Osteocyte (in vitro differentiated cells): ENCODE data around the gene BRWD1. TPM values are rescaled to one million over a fixed set of nuclear protein-coding genes. Genes with fewer than 3 reads are reported as not detected.

Experiments
- DNase-seq: peaks from one replicate; pipeline ENCODE4 v3.0.0; 2021; ENCODE audit warnings: mixed read lengths; ENCODE audit not compliant: unreplicated experiment; ENCODE audit errors: extremely low spot score
- H3K27ac Mint-ChIP-seq: one replicate; pipeline ENCODE4 v1.8.0; 2021; ENCODE audit warnings: mild to moderate bottlenecking, mixed read lengths; ENCODE audit not compliant: unreplicated experiment
- H3K27me3 Mint-ChIP-seq: one replicate; pipeline ENCODE4 v1.8.0; 2021; ENCODE audit warnings: mixed read lengths; ENCODE audit not compliant: unreplicated experiment
- H3K36me3 Mint-ChIP-seq: one replicate; pipeline ENCODE4 v1.8.0; 2021; ENCODE audit warnings: mixed read lengths; ENCODE audit not compliant: unreplicated experiment
- H3K4me1 Mint-ChIP-seq: one replicate; pipeline ENCODE4 v1.8.0; 2021; ENCODE audit warnings: mixed read lengths; ENCODE audit not compliant: unreplicated experiment
- H3K4me3 Mint-ChIP-seq: one replicate; pipeline ENCODE4 v1.8.0; 2021; ENCODE audit warnings: mild to moderate bottlenecking, moderate library complexity, mixed read lengths; ENCODE audit not compliant: unreplicated experiment
- H3K9me3 Mint-ChIP-seq: one replicate; pipeline ENCODE4 v1.8.0; 2021; ENCODE audit warnings: mixed read lengths; ENCODE audit not compliant: unreplicated experiment
- total RNA-seq: library from RNA; stranded (reverse); gene quantifications from 2 replicates; pipeline ENCODE4 v1.2.1, GENCODE V29; 2021
- TF ChIP-seq, protein P1 (sequence below): fragments of 200-600 bp; sonication (generic); IDR thresholded peaks from 2 replicates; pipeline ENCODE4 v1.5.0; 2021; ENCODE audit warnings: antibody characterized with exemption, mild to moderate bottlenecking, moderate library complexity

The BRWD1 gene
- total RNA-seq, 1 donor from 2014 or later, result 40.8 TPM

DNA sequence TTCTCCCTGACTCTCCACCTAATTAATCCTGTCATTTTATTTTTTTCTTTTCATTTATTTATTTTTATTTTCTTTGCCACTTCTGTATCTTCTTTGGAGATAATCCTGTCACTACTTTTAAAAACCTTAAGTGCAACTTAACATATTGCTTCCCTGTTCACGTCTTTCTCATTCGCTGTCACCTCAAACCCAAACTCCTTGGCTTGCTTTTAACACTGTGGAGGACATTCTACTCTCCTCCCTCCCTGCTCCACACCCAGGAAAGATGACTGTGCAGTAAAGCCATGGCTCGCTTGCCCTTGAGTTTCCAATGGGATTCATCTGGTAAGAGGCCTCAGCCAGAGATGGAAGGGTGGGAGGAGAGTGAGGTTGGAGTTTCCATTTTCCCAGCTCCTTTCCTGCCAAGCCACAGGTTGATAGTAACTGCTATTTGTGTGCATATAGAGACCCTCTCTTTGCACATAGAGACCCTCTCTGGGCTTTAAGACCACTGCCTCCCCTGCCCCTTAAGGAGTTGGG, 6.4 kb upstream of the BRWD1 start:
- no peaks in the 10 kb centered on the region for H3K27me3 Mint-ChIP-seq
- DNase-seq, result no peak
- H3K9me3 Mint-ChIP-seq, result no peaks in the 10 kb centered on the region
- no peaks in the 10 kb centered on the region for H3K36me3 Mint-ChIP-seq
- H3K27ac Mint-ChIP-seq, result no peak overlapping the region
- peaks cover 16% of the 10 kb centered on the region for H3K4me1 Mint-ChIP-seq
- TF ChIP-seq, protein P1, sequence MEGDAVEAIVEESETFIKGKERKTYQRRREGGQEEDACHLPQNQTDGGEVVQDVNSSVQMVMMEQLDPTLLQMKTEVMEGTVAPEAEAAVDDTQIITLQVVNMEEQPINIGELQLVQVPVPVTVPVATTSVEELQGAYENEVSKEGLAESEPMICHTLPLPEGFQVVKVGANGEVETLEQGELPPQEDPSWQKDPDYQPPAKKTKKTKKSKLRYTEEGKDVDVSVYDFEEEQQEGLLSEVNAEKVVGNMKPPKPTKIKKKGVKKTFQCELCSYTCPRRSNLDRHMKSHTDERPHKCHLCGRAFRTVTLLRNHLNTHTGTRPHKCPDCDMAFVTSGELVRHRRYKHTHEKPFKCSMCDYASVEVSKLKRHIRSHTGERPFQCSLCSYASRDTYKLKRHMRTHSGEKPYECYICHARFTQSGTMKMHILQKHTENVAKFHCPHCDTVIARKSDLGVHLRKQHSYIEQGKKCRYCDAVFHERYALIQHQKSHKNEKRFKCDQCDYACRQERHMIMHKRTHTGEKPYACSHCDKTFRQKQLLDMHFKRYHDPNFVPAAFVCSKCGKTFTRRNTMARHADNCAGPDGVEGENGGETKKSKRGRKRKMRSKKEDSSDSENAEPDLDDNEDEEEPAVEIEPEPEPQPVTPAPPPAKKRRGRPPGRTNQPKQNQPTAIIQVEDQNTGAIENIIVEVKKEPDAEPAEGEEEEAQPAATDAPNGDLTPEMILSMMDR, result no peak
- H3K4me3 Mint-ChIP-seq, result no peak overlapping the region

- no peak for DNase-seq
- H3K36me3 Mint-ChIP-seq, result no peaks in the 10 kb centered on the region
- no peak overlapping the region for H3K4me3 Mint-ChIP-seq
- no peaks in the 10 kb centered on the region for H3K9me3 Mint-ChIP-seq
- H3K4me1 Mint-ChIP-seq, result peaks cover 21% of the 10 kb centered on the region
- no peak overlapping the region for H3K27ac Mint-ChIP-seq
- TF ChIP-seq, protein P1, result no peak
- H3K27me3 Mint-ChIP-seq, result no peaks in the 10 kb centered on the region
Measured at GRCh38 chr21:39319251-39319756, 5.9 kb upstream of the BRWD1 start.

DNA sequence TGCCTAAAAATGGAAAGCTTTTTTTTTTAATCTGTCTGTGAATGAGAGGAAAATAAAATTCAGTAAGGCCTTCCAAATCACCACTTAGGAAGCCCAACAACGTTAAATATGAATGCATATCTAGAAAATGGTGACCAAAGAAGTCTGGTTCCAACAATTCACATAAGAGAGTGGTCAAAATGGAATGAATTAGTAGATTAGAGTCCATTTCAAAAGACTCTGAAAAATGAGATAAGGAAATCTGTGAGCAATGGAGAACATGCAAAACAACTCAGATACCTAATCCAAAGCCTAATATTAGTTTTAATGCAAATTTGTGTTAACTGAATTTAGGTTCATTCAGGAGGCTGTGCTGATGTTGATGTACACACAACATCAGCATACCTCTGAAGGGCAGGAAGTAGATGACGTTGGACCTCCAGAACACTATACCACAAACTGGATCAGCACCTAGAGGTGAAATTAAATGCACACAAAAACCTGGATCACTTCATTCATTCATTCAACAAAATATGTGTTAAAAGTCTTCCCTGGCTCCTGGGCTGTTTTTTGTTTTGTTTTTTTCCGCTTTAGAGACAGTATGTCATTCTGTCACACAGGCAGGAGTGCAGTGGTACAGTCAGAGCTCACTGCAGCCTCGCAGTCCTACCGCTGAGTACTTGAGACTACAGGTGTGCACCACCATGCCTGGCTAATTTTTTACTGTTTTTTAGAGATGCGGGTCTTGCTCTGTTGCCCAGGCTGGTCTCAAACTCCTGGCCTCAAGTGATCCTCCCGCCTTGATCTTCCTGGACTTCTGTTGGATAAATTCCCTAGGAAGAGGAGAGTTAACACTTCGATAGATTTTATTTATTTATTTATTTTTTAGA, 4.9 kb upstream of the BRWD1 start:
- Mint-ChIP-seq H3K4me1 (peaks cover 23% of the 10 kb centered on the region), H3K4me3 (no peak overlapping the region), H3K27ac (no peak overlapping the region), H3K27me3 (no peaks in the 10 kb centered on the region), H3K36me3 (no peaks in the 10 kb centered on the region), H3K9me3 (no peaks in the 10 kb centered on the region)
- DNase-seq, result no peak
- TF ChIP-seq, protein P1, result no peak

DNA sequence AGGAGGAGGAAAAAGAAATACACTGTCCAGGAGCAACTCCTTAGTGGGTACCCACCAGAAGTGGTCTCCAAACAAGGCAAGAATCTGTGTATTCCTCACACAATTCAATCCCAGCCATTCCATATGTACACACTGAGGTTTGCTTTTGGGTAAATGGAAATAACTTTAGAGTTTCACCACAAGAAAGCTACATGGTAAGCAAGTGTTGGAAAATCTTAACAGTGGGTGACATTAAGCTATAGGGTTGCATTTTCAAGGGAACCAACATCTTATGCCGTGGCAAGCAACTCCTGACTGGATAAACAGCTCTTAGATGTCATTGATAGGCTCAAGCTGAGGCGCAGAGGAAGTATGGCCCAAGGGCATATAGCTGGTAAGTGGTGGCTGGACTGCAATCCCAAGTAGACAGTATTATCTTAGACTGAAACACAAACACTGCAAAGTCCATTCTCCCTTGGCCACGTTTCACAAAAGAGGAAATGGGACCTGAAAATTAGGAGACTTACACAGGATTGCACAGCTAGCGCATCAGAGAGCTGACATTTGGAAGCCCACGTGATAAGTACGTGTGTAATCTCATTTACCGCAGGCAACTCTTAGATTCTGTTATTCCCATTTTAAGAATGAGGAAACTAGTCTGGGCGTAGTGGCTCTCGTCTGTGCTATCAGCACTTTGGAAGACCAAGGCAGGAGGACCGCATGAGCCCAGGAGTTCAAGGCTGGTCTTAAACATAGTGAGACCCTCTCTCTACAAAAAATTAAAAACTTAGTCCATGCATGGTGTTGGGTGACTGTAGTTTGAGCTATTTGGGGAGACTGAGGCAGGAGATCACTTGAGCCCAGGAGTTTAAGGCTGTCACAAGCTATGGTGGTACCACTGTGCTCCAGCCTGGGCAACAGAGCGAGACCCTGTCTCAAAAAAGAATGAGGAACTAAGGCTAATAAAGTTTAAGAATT, 4.0 kb upstream of the BRWD1 start:
- Mint-ChIP-seq H3K4me1 (peaks cover 23% of the 10 kb centered on the region), H3K27me3 (no peaks in the 10 kb centered on the region), H3K9me3 (no peaks in the 10 kb centered on the region), H3K27ac (peak overlapping the region; percentile 34), H3K36me3 (no peaks in the 10 kb centered on the region), H3K4me3 (no peak overlapping the region)
- no peak for DNase-seq
- TF ChIP-seq, protein P1, result no peak
